Liver (tissue), 9 donors: Measurements from ENCODE around the gene SETBP1. TPM values are rescaled to one million over a fixed set of nuclear protein-coding genes. Genes with fewer than 3 reads are reported as not detected.

Experiments used
- DNase-seq: peaks from one replicate; pipeline ENCODE4 v3.0.0-alpha.2; 2017; ENCODE audit warnings: low spot score
- H3K27ac ChIP-seq, 2 donors: one replicate each; pipeline ENCODE4 v1.7.0; 2013; ENCODE audit warnings: inconsistent platforms in 2 of 2, low read length in 2 of 2, control low read depth in 1 of 2, low read depth in 1 of 2, mild to moderate bottlenecking in 1 of 2
- H3K27me3 ChIP-seq, 4 donors: one replicate each; pipeline versions ENCODE4 v1.6.1 to v1.7.0; 2013; ENCODE audit warnings: low read length in 3 of 4, inconsistent platforms in 1 of 4, mild to moderate bottlenecking in 1 of 4, moderate library complexity in 1 of 4; ENCODE audit not compliant: control insufficient read depth in 4 of 4, insufficient read depth in 4 of 4
- H3K36me3 ChIP-seq, 4 donors: one replicate each; pipeline versions ENCODE4 v1.6.1 to v1.7.0; 2013; ENCODE audit warnings: low read length in 3 of 4, mild to moderate bottlenecking in 3 of 4, low read depth in 1 of 4, moderate library complexity in 1 of 4; ENCODE audit not compliant: control insufficient read depth in 4 of 4, insufficient read depth in 3 of 4
- H3K4me1 ChIP-seq, 4 donors: one replicate each; pipeline versions ENCODE4 v1.6.1 to v1.7.0; 2013; ENCODE audit warnings: low read length in 3 of 4, mild to moderate bottlenecking in 3 of 4, moderate library complexity in 1 of 4; ENCODE audit not compliant: control insufficient read depth in 4 of 4, insufficient read depth in 4 of 4
- H3K4me3 ChIP-seq, 3 donors: one replicate each; pipeline versions ENCODE4 v1.6.1 to v1.7.0; 2013; ENCODE audit warnings: low read length in 3 of 3, control low read depth in 1 of 3, low read depth in 1 of 3, mild to moderate bottlenecking in 1 of 3
- H3K9ac ChIP-seq, 2 donors: one replicate each; pipeline ENCODE4 v1.7.0; 2013; ENCODE audit warnings: low read length in 2 of 2, mild to moderate bottlenecking in 2 of 2, moderate library complexity in 2 of 2, control low read depth in 1 of 2, low read depth in 1 of 2
- H3K9me3 ChIP-seq, 4 donors: one replicate each; pipeline versions ENCODE4 v1.6.1 to v1.7.0; 2013; ENCODE audit warnings: low read length in 3 of 4; ENCODE audit not compliant: control insufficient read depth in 4 of 4
- EGR1 ChIP-seq, 2 donors: IDR thresholded peaks; 2 replicates each; pipeline ENCODE4 v1.6.1; 2016 to 2018; ENCODE audit warnings: antibody characterized with exemption in 2 of 2, low read depth in 2 of 2
- FOXA1 ChIP-seq: IDR thresholded peaks from 2 replicates; pipeline ENCODE4 v1.6.1; 2016; ENCODE audit warnings: antibody characterized with exemption
- FOXA2 ChIP-seq: IDR thresholded peaks from 2 replicates; pipeline ENCODE4 v1.6.1; 2016; ENCODE audit warnings: antibody characterized with exemption
- GABPA ChIP-seq, 2 donors: IDR thresholded peaks in 1 of 2; conservative IDR thresholded peaks in 1 of 2; 2 replicates each; pipeline ENCODE4 v1.6.1; 2016; ENCODE audit warnings: antibody characterized with exemption in 2 of 2, mild to moderate bottlenecking in 1 of 2, moderate library complexity in 1 of 2
- HNF4A ChIP-seq, 2 donors: conservative IDR thresholded peaks; 2 replicates each; pipeline ENCODE4 v1.6.1; 2016; ENCODE audit warnings: antibody characterized with exemption in 2 of 2, mild to moderate bottlenecking in 2 of 2
- HNF4G ChIP-seq: IDR thresholded peaks from 2 replicates; pipeline ENCODE4 v1.6.1; 2016; ENCODE audit warnings: antibody characterized with exemption
- RAD21 ChIP-seq, 2 donors: IDR thresholded peaks; 2 replicates each; pipeline ENCODE4 v1.6.1; 2016; ENCODE audit warnings: antibody characterized with exemption in 2 of 2, mild to moderate bottlenecking in 2 of 2
- RXRA ChIP-seq, 2 donors: IDR thresholded peaks; 2 replicates each; pipeline ENCODE4 v1.6.1; 2017 to 2018; ENCODE audit warnings: antibody characterized with exemption in 2 of 2, mild to moderate bottlenecking in 1 of 2
- SP1 ChIP-seq: IDR thresholded peaks from 2 replicates; pipeline ENCODE4 v1.6.1; 2018; ENCODE audit warnings: antibody characterized with exemption, mild to moderate bottlenecking
- TAF1 ChIP-seq: conservative IDR thresholded peaks from 2 replicates; pipeline ENCODE4 v1.6.1; 2016; ENCODE audit warnings: antibody characterized with exemption, mild to moderate bottlenecking
- YY1 ChIP-seq: IDR thresholded peaks from 2 replicates; pipeline ENCODE4 v1.6.1; 2016; ENCODE audit warnings: antibody characterized with exemption, mild to moderate bottlenecking
- WGBS: extraction: QIAGEN DNeasy Blood & Tissue Kit; methylation state at CpG from one replicate; pipeline ENCODE4 v1.1.7; 2013; 5-methylcytosine and 5-hydroxymethylcytosine counted together
- polyA plus RNA-seq, 2 donors: library from polyadenylated mRNA; stranded (reverse) in 1 of 2; unstranded in 1 of 2; fragments of 200-250 nt in 1 of 2; fragments of >200 nt in 1 of 2; fragmentation: Nextera tagmentation in 1 of 2; extraction: Ambion mirVana in 1 of 2; gene quantifications; one replicate each; pipeline versions ENCODE4 v1.2.1 to v1.2.3, GENCODE V29; 2013 to 2015
- total RNA-seq, 2 donors: library from RNA; depleted of rRNA; stranded (reverse); fragments of >200 nt; gene quantifications; one replicate each; pipeline ENCODE4 v1.2.3, GENCODE V29; 2014
- TF ChIP-seq, protein P1 (sequence below): IDR thresholded peaks from 2 replicates; pipeline ENCODE4 v1.6.1; 2016; ENCODE audit warnings: antibody characterized with exemption
- TF ChIP-seq, protein P2 (sequence below): fragments of 150-350 bp; IDR thresholded peaks from 2 replicates; pipeline ENCODE4 v1.5.1; 2017; ENCODE audit warnings: improper control_type of control experiment, low read depth, low read length; ENCODE audit not compliant: missing input control
- TF ChIP-seq, protein P3 (sequence below): IDR thresholded peaks from 2 replicates; pipeline ENCODE4 v1.6.1; 2016; ENCODE audit warnings: antibody characterized with exemption
- TF ChIP-seq, protein P4 (sequence below): IDR thresholded peaks from 2 replicates; pipeline ENCODE4 v1.6.1; 2016; ENCODE audit warnings: antibody characterized with exemption
- TF ChIP-seq, protein P5 (sequence below): IDR thresholded peaks from 2 replicates; pipeline ENCODE4 v1.6.1; 2016; ENCODE audit warnings: antibody characterized with exemption, mild to moderate bottlenecking
- donor health status: healthy.
- donor health status: healthy.
- donor health status: healthy.
- donor health status: healthy.
- donor health status: healthy.

SETBP1 gene
- total and polyA plus RNA-seq, 4 donors = 2.5 to 15.8 (median 4.7) TPM

DNA sequence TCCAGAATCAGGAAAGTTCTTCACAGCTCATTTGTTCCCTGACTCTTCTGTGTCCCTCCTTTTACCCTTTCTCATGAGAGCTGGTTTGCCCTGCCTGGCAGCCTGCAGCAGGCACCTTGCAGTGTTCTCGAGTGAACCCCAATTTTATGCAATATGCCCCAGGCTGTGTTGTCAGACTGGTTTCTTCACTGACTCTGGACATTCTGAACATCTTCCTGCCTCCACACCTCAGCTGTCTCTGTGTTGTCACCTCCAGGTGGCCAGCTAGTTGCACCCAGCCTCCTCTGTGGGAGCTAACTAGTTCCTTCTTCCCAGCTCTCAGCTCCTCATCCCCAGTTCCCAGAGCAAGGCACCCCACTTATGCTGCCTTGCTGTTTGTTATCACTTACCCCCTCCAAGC lies 5.5 kb downstream of the SETBP1 start:
- H3K36me3 ChIP-seq = no peaks in the 10 kb centered on the region
- H3K9me3 ChIP-seq = no peaks in the 10 kb centered on the region
- 87% methylated on average over 1 of the region's 1 CpG for WGBS
- H3K4me1 ChIP-seq = peaks cover 0 to 16% (median 8%) of the 10 kb centered on the region in 4 donors
- no peaks in the 10 kb centered on the region for H3K27me3 ChIP-seq
- no peak for TF ChIP-seq FOXA2
- H3K9ac ChIP-seq = no peak overlapping the region
- no peak overlapping the region for H3K27ac ChIP-seq
- no peak overlapping the region for H3K4me3 ChIP-seq
- DNase-seq = no peak

DNA sequence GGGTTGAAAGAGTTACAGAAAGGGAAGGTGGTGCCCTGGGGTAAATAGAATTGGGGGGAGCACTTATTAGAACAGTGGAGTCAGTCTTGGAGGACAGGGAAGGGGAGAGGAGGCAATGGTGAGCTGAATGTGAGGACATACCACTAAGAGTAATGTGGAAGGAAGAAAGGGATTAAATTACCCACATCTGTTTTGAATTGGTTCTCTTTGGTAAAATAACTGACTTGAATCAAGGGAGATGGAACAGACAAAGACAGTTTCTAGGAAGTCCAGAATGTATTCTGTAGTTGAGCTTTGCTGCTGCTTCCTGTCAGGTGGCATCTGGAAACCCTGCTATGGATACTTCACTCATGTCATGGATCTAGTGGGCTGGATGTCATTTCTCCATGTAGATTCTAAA lies 6.7 kb downstream of the SETBP1 start:
- Histone ChIP-seq H3K4me3 (no peak overlapping the region), H3K27me3 (no peaks in the 10 kb centered on the region), H3K36me3 (no peaks in the 10 kb centered on the region), H3K27ac (no peak overlapping the region), H3K4me1 (peaks cover 3 to 24% (median 11%) of the 10 kb centered on the region in 4 donors), H3K9me3 (no peaks in the 10 kb centered on the region), H3K9ac (no peak overlapping the region)
- TF ChIP-seq YY1 (no peak), FOXA2 (no peak), HNF4A (conservative IDR thresholded peaks at IDR 0.05) (no peak), TAF1 (no peak), EGR1 (IDR thresholded peaks at IDR 0.05; ENCODE audit: low read depth in 2 of 2) (no peak), FOXA1 (no peak), SP1 (no peak)
- TF ChIP-seq, protein P1, sequence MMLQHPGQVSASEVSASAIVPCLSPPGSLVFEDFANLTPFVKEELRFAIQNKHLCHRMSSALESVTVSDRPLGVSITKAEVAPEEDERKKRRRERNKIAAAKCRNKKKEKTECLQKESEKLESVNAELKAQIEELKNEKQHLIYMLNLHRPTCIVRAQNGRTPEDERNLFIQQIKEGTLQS = no peak
- TF ChIP-seq, protein P2, sequence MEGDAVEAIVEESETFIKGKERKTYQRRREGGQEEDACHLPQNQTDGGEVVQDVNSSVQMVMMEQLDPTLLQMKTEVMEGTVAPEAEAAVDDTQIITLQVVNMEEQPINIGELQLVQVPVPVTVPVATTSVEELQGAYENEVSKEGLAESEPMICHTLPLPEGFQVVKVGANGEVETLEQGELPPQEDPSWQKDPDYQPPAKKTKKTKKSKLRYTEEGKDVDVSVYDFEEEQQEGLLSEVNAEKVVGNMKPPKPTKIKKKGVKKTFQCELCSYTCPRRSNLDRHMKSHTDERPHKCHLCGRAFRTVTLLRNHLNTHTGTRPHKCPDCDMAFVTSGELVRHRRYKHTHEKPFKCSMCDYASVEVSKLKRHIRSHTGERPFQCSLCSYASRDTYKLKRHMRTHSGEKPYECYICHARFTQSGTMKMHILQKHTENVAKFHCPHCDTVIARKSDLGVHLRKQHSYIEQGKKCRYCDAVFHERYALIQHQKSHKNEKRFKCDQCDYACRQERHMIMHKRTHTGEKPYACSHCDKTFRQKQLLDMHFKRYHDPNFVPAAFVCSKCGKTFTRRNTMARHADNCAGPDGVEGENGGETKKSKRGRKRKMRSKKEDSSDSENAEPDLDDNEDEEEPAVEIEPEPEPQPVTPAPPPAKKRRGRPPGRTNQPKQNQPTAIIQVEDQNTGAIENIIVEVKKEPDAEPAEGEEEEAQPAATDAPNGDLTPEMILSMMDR = no peak
- TF ChIP-seq, protein P3, sequence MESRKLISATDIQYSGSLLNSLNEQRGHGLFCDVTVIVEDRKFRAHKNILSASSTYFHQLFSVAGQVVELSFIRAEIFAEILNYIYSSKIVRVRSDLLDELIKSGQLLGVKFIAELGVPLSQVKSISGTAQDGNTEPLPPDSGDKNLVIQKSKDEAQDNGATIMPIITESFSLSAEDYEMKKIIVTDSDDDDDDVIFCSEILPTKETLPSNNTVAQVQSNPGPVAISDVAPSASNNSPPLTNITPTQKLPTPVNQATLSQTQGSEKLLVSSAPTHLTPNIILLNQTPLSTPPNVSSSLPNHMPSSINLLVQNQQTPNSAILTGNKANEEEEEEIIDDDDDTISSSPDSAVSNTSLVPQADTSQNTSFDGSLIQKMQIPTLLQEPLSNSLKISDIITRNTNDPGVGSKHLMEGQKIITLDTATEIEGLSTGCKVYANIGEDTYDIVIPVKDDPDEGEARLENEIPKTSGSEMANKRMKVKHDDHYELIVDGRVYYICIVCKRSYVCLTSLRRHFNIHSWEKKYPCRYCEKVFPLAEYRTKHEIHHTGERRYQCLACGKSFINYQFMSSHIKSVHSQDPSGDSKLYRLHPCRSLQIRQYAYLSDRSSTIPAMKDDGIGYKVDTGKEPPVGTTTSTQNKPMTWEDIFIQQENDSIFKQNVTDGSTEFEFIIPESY = no peak
- no peak for DNase-seq

DNA sequence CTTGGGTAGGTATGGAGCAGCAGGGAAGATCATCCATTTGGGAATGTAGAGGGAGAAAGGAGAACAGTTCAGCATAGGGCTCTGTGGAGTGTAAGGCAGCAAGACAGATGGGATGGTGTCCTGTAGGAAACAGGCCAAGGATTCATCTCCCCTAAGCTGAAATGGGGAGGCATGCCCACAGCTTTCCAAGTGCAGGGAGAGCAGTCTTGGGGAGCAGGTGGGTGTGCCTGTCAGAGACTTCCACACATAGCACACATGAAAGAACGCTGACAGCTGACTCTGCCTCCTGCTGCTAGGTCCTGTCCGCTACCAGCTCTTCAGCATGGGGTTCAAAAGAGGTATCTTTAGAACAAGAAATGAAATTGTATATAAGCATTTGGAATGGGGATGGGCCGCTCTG lies 9.0 kb downstream of the SETBP1 start:
- Histone ChIP-seq H3K9me3 (no peaks in the 10 kb centered on the region), H3K27me3 (no peaks in the 10 kb centered on the region), H3K27ac (no peak overlapping the region), H3K36me3 (no peaks in the 10 kb centered on the region), H3K4me1 (peaks cover 3 to 18% (median 10%) of the 10 kb centered on the region in 4 donors), H3K4me3 (no peak overlapping the region), H3K9ac (no peak overlapping the region)
- no peak for DNase-seq
- WGBS = 97% methylated on average over 3 of the region's 3 CpGs
- TF ChIP-seq SP1 (no peak), HNF4A (conservative IDR thresholded peaks at IDR 0.05) (no peak), FOXA2 (no peak), RAD21 (IDR thresholded peaks at IDR 0.05) (no peak), EGR1 (IDR thresholded peaks at IDR 0.05; ENCODE audit: low read depth in 2 of 2) (no peak), RXRA (IDR thresholded peaks at IDR 0.05) (no peak), YY1 (no peak), GABPA (IDR thresholded peaks at IDR 0.05 in 1 of 2, conservative IDR thresholded peaks at IDR 0.05 in 1 of 2) (no peak), HNF4G (no peak)
- TF ChIP-seq, protein P3 = no peak
- TF ChIP-seq, protein P4, sequence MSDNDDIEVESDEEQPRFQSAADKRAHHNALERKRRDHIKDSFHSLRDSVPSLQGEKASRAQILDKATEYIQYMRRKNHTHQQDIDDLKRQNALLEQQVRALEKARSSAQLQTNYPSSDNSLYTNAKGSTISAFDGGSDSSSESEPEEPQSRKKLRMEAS = no peak
- TF ChIP-seq, protein P1 = no peak
- TF ChIP-seq, protein P5, sequence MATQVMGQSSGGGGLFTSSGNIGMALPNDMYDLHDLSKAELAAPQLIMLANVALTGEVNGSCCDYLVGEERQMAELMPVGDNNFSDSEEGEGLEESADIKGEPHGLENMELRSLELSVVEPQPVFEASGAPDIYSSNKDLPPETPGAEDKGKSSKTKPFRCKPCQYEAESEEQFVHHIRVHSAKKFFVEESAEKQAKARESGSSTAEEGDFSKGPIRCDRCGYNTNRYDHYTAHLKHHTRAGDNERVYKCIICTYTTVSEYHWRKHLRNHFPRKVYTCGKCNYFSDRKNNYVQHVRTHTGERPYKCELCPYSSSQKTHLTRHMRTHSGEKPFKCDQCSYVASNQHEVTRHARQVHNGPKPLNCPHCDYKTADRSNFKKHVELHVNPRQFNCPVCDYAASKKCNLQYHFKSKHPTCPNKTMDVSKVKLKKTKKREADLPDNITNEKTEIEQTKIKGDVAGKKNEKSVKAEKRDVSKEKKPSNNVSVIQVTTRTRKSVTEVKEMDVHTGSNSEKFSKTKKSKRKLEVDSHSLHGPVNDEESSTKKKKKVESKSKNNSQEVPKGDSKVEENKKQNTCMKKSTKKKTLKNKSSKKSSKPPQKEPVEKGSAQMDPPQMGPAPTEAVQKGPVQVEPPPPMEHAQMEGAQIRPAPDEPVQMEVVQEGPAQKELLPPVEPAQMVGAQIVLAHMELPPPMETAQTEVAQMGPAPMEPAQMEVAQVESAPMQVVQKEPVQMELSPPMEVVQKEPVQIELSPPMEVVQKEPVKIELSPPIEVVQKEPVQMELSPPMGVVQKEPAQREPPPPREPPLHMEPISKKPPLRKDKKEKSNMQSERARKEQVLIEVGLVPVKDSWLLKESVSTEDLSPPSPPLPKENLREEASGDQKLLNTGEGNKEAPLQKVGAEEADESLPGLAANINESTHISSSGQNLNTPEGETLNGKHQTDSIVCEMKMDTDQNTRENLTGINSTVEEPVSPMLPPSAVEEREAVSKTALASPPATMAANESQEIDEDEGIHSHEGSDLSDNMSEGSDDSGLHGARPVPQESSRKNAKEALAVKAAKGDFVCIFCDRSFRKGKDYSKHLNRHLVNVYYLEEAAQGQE = no peak
